ENCODE measurements around the gene TAF1C. TPM values are rescaled to one million over a fixed set of nuclear protein-coding genes. Genes with fewer than 3 reads are reported as not detected.
A peak's percentile ranks its signal among the peaks of the same experiment; 100 is the strongest.

Gene TAF1C
- total RNA-seq, 6 experiments from 2014 or later: 11.0 to 28.3 (median 19.3) TPM

DNA sequence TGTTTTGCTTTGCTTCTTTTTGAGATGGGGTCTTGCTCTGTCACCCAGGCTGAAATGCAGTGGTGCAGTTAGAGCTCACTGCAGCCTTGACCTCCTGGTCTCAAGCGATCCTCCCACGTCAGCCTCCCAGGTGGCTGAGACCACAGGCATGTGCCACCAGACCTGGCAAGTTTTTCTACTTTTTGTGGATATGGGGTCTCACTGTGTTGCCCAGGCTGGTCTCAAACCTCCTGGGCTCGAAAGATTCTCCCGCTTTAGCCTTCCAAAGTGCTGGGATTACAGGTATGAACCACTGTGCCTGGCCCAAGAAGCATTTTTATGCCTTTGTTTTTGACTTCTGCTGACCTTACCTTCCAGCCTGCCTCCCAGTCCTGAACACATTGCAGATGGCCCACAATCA lies 31.6 kb downstream of the TAF1C start:
- 89% methylated on average over 2 of the region's 4 CpGs for WGBS (ENCODE audit: insufficient coverage, low coverage, low lambda C conversion rate, missing lambda C conversion rate)
- intact Hi-C loops (cut with DNase I): no loop called here
- H3K4me1 ChIP-seq: no peaks in the 10 kb centered on the region
- no peak for ATAC-seq
- H3K27me3 ChIP-seq: no peaks in the 10 kb centered on the region
- H3K9me3 ChIP-seq: no peaks in the 10 kb centered on the region
- no peak for DNase-seq
- no peaks in the 10 kb centered on the region for H3K36me3 ChIP-seq
- no peak overlapping the region for H3K4me3 ChIP-seq
- H3K27ac ChIP-seq: no peak overlapping the region
- TF ChIP-seq POLR2A (IDR thresholded peaks at IDR 0.05): no peak
- TF ChIP-seq, protein P1, sequence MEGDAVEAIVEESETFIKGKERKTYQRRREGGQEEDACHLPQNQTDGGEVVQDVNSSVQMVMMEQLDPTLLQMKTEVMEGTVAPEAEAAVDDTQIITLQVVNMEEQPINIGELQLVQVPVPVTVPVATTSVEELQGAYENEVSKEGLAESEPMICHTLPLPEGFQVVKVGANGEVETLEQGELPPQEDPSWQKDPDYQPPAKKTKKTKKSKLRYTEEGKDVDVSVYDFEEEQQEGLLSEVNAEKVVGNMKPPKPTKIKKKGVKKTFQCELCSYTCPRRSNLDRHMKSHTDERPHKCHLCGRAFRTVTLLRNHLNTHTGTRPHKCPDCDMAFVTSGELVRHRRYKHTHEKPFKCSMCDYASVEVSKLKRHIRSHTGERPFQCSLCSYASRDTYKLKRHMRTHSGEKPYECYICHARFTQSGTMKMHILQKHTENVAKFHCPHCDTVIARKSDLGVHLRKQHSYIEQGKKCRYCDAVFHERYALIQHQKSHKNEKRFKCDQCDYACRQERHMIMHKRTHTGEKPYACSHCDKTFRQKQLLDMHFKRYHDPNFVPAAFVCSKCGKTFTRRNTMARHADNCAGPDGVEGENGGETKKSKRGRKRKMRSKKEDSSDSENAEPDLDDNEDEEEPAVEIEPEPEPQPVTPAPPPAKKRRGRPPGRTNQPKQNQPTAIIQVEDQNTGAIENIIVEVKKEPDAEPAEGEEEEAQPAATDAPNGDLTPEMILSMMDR (IDR thresholded peaks at IDR 0.05): no peak

DNA sequence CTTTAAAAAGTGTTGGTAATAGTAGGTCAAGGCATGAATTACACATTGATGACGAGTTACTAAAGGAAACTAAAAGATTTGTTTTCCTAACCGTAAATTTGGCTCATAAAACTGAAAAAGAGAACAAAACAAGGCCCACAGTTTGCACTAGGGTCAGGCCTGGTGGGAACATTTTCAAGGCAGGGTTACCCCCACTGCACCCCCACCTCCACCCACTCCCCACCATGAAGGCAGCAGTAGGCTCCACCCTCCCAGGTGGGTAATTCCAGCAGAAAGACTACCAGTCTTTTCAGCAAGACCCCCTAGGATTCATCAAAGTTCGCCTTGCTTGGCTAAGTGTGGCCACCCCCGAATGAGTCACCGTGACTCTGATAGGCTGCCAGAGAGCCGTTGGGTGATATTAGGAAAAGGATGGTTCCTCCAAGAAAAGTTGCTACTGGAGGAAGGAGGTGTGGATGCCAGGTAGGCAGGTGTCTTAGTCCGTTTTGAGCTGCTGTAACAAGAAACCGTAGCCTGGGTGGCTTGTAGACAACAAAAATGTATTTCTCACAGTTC lies 33.1 kb downstream of the TAF1C start:
- no peaks in the 10 kb centered on the region for H3K27me3 ChIP-seq
- TF ChIP-seq POLR2A (IDR thresholded peaks at IDR 0.05): no peak
- TF ChIP-seq, protein P1 (IDR thresholded peaks at IDR 0.05): no peak
- no peaks in the 10 kb centered on the region for H3K36me3 ChIP-seq
- H3K4me1 ChIP-seq: no peaks in the 10 kb centered on the region
- WGBS (ENCODE audit: insufficient coverage, low coverage, low lambda C conversion rate, missing lambda C conversion rate): 43% methylated on average over 6 of the region's 8 CpGs
- ATAC-seq (no peak), DNase-seq (no peak)
- no peak overlapping the region for H3K4me3 ChIP-seq
- H3K27ac ChIP-seq: no peak overlapping the region
- intact Hi-C loops (cut with DNase I): no loop called here
- H3K9me3 ChIP-seq: no peaks in the 10 kb centered on the region

DNA sequence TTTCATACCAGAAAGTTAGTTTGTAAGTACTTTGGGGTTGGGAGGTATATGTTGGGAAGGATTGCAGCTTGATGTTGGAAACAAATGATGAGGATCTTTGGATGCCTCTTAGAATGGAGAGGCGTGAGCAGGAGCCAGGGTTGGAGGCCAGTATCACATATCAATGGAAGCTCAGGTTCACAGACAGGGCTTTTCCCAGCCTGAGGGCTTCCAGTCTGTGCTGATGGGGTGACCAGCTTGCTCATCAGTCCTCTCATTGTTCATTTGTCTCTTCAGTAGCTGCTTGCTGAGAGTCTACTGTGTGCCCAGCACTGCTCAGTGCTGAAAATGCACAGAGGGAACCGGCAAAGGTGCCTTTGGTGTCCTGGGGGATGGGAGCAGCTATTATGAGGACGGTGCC lies 35.9 kb downstream of the TAF1C start:
- intact Hi-C loops (cut with DNase I): no loop called here
- H3K36me3 ChIP-seq: no peaks in the 10 kb centered on the region
- no peaks in the 10 kb centered on the region for H3K9me3 ChIP-seq
- H3K4me3 ChIP-seq: no peak overlapping the region
- DNase-seq (no peak), ATAC-seq (no peak)
- H3K4me1 ChIP-seq: no peaks in the 10 kb centered on the region
- TF ChIP-seq POLR2A (IDR thresholded peaks at IDR 0.05): no peak
- TF ChIP-seq, protein P1 (IDR thresholded peaks at IDR 0.05): no peak
- WGBS (ENCODE audit: insufficient coverage, low coverage, low lambda C conversion rate, missing lambda C conversion rate): 74% methylated on average over 2 of the region's 3 CpGs
- no peak overlapping the region for H3K27ac ChIP-seq
- no peaks in the 10 kb centered on the region for H3K27me3 ChIP-seq

DNA sequence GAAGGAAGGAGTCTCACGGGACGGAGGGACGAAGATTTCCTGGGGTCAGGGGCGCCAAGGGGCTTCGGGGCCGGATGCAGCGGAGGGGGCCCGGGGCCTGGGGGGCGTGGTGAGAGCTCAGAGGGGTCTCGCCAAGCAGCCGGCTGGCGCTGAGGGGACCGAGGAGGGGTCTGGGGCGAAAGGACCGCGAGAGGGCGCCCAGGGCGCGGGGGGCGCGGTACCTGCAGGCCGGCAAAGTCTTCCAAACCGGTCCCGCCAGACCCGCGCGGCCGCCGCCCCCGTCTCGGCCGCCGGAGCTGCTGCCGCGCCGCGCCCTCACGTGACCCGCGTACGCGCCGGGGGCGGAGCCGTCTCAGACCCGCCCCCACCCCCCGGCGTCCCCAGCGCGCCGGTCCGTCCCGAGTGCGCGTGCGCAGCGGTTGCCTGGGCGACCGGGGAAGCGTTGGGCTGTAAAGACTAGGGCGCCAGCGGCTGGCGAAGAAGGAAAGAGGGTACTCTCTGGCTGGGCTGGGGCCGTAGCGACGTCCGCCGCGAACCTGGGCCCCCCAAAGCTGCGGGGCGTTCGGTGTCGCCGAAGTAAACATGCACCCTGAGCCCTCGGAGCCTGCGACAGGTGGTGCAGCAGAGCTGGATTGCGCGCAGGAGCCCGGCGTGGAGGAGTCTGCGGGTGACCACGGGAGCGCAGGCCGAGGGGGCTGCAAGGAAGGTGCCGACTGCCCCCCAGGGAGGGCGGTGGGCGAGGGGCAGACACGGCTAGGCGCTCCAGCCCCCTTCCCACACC lies 41.8 kb downstream of the TAF1C start, which contains the start of the genes DNAAF1 and HSDL1:
TSS of gene DNAAF1 (plus strand) at position 450 of the 781 bp plus-strand sequence. CDS start at position 583, 133 bp downstream.
TSS of gene HSDL1 (minus strand) at position 319 of the 781 bp plus-strand sequence. CDS start 13,856 bp downstream, outside the sequence.
- Histone ChIP-seq H3K36me3 (no peaks in the 10 kb centered on the region), H3K4me1 (peaks cover 0 to 4% (median 0%) of the 10 kb centered on the region in 4 donors), H3K27me3 (no peaks in the 10 kb centered on the region), H3K9me3 (no peaks in the 10 kb centered on the region), H3K27ac (peak within 1 kb of the TSS in 2 of 3 donors; percentile 56 to 75), H3K4me3 (peak within 1 kb of the TSS; percentile 79 to 96 (median 87))
- TF ChIP-seq POLR2A (IDR thresholded peaks at IDR 0.05): peak; percentile 31
- TF ChIP-seq, protein P1 (IDR thresholded peaks at IDR 0.05): no peak
- intact Hi-C loops (cut with DNase I): no loop called here
- ATAC-seq (peak; percentile 92 to 98 (median 95)), DNase-seq (peak; percentile 91 to 94 (median 94))
- WGBS (ENCODE audit: insufficient coverage, low coverage, low lambda C conversion rate, missing lambda C conversion rate): 0% methylated on average over 7 of the region's 89 CpGs
